ENCODE results near the gene ZNF264. TPM values are rescaled to one million over a fixed set of nuclear protein-coding genes. Genes with fewer than 3 reads are reported as not detected.
"Not testable (repeated sequence)": the region's sequence is repeated elsewhere in the genome, so short reads cannot be mapped to it uniquely, and the experiment has no call there.

ZNF264 gene
- 24.6 TPM for total RNA-seq

DNA sequence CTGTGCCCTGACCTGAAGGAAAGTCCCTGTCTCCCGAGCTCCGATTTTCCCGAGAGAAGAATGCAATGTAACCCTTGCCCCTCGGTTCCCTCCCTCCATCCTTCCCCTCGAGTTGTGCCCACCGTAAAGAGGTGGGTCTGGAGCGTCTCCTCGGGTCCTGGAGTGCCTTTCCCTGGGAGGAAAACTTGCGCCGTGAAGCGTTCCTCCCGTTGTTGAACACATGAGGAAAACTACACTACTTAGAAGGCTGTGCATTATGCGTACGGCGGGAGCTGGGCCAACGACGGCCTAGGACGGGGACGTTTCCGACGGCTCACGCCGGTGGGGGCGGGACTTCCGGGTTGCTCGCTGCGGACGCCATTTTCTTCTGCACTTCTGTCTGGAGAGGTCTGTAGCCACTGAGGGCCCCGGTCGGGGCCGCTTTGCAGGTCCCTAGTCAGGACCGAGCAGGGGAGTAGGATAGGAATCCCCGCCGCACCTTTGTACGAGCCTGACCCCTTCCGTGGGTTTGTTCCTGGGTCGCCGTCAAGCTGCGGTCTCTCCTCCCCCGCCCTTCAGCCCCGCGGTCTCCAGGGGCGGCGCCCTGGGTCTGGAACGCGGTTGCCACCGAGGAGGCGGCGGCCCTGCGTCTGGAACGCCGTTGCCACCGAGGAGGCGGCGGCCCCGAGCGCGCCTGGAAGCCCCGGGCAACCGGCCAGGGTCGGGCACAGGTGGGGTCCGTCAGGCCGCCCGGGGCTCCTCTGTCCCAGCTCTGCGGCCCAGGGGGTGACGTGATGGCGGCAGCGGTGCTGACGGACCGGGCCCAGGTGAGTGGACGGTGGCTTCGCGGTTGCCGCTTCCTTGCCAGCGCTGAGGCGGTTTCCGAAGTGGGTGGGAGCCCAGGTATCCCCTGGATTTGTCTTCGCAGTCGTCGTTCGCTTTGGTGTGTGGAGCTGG lies at the start of gene ZNF264:
Gene ZNF264 (plus strand): TSS at position 360 of the 936 bp plus-strand sequence. CDS start 414 bp downstream, at position 774.
- ATAC-seq = peak; percentile 98

GRCh38 chr19:57141699-57142098 lies 49.6 kb upstream of the ZNF264 start:
- ATAC-seq = no peak

GRCh38 chr19:57152921-57153320 lies 38.4 kb upstream of the ZNF264 start:
- no peak for ATAC-seq

DNA sequence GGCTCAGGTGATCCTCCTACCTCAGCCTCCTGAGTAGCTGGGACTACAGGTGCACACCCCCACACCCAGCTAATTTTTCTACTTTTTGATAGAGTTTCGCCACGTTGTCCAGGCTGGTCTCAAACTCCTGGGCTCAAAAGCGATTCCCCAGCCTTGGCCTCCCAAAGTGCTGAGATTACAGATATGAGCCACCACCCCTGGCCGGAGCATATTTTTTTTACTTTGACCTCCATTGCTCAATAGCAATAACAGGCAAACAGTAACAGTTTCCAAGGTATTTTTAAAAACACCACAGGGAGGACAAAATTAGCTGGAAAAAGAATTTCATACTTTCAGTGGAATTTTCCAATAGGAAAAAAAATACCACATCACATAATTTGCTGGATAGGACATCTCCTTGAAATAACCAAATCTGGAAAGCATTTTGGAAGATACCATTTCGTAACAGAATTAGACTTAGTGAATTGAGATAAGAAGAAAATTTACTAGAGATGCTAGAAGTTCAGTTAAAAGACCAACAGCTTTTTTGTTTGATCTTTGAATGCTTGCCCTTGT lies 29.2 kb upstream of the ZNF264 start:
- ATAC-seq = no peak

DNA sequence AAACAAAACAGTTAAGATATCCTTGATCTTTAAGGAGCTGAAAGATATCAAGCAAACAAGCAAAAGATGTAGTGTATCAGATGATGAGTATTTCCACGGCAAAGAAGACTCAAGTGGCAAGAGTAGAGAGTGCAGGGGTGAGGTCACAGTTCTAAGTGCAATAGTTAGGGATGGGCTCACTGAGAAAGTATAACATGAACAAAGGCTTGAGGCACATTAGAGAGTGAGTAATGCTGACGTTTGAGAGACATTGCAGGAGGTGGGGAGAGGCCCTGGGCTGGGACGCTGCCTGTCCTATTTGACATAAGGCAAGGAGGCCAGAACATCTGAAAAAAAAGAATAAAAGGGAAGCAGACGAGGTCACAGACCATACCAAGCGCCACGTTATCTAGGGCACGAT lies 25.5 kb upstream of the ZNF264 start:
- ATAC-seq = no peak

GRCh38 chr19:57167385-57167784 lies 23.9 kb upstream of the ZNF264 start, which contains the start of gene DUXA:
Gene DUXA (minus strand): TSS chr19:57167485. CDS start chr19:57167443, 42 bp downstream.
- no peak for ATAC-seq

GRCh38 chr19:57171551-57172081 lies 19.7 kb upstream of the ZNF264 start:
- ATAC-seq = no peak

DNA sequence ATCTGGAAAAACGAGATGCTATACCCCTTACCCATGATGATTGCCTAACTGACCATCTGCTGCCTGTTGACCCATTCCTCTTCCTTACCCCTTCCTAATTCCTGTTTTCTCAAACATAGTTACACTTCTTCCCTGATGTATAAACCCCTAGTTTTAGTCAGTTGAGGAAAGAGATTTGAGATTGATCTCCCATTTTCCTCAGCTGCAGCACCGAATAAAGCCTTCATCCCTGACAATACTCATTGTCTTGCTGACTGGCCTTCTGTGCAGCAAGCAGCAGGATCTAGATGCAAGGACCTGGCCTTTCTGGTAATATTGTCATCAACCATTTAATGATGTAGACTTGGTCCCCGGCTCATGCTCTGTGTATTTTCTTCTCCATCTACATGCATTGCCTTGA lies 999 bp upstream of the ZNF264 start:
- no peak for ATAC-seq

GRCh38 chr19:57192077-57192420 lies 749 bp downstream of the ZNF264 start:
- peak; percentile 34 for ATAC-seq

- no peak for ATAC-seq
Measured at GRCh38 chr19:57192993-57193392, 1.7 kb downstream of the ZNF264 start.

DNA sequence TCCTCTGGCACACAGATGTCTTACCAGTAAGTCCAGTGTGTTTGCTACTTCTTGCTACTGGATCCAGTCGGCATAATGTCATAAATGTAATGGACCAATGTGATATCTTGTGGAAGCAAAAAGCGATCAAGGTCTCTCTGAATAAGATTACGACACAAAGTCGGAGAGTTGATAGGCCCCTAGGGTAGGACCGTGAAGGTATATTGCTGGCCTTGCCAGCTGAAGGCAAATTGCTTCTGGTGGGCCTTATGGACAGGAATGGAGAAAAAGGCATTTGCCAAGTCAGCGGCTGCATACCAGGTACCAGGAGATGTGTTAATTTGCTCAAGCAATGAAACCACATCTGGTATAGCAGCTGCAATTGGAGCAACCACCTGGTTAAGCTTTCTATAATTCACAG lies 6.6 kb downstream of the ZNF264 start:
- ATAC-seq = not testable (repeated sequence)

- no peak for ATAC-seq
Measured at GRCh38 chr19:57202160-57202559, 10.9 kb downstream of the ZNF264 start.

DNA sequence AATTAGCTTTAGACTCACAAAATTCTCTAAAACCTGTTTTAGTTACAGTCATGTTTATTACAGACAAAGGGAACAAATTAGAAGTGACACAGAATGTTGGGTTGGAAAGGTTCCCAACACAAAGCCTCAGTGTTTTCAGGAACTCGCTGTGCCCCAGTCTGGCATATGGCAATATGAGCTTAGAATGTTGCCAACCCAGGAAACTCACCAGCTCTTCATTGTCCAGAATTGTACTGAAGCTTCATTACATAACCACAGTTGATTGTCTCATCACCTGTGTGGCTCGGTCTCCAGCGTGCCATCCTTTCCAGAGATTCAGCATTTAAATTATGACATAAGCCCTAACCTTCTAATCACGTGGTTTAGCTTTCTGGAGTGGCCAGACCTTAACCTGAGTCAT lies 19.1 kb downstream of the ZNF264 start:
- no peak for ATAC-seq

GRCh38 chr19:57212109-57212508 lies 20.8 kb downstream of the ZNF264 start:
- no peak for ATAC-seq

GRCh38 chr19:57227502-57227901 lies 36.2 kb downstream of the ZNF264 start:
- ATAC-seq = no peak

DNA sequence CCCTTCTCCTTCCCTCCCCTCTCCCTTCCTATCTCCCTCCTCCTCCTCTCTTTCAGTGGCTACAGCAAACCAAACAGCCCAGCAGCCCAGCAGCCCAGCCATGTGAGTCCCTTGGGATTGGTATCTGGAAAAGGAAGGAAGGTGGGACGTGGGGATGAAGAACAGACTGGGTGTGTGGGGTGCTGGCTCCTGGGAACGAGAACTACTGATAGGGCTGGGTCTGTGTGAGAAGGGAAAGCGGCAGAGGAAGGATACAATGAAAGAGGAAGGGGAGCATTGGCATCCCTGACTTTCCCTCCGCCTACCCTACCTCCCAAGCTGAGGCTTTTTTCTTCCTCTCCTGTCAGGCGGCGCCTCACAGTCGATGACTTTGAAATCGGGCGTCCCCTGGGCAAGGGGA lies 40.4 kb downstream of the ZNF264 start:
- no peak for ATAC-seq

- ATAC-seq = no peak
Measured at GRCh38 chr19:57233207-57233606, 41.9 kb downstream of the ZNF264 start.

DNA sequence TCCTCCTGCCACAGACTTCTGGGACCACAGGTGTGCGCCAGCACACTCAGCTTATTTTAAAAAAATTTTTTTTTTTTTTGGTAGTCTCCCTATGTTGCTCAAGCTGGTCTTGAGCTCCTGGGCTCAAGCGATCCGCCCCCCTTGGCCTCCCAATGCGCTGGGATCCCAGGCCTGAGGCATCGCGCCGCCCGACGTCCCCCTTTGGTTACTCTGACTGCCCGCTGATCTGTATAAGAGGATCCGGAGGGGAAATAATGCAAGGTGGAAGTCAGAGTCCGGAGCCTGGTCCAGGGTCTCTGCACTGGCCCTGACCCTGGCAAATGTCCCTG lies 48.6 kb downstream of the ZNF264 start:
- no peak for ATAC-seq

- peak; percentile 99 for ATAC-seq
Measured at GRCh38 chr19:57240311-57241090, 49.2 kb downstream of the ZNF264 start, which contains the start of gene ZNF805. Gene ZNF805 (plus strand): TSS chr19:57240632. CDS start chr19:57240892, 260 bp downstream.

DNA sequence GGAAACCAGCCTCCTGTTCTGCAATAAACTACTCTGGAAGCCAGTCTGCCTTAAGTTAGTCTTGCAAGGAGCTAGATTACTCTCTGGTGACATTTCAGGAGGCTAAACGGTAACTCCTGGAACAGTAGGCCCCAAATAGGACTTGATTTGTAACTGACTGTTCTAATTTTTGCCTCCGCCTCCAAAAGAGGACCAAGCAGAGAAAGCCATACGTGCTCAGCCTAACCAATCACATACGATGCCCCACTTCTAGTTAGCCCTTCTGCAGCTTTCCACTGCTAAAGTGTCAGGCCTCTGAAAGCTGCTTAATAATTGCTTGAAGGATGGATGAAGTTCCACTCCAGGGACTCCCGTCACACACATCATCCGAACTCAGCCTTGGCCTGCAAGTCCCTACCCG lies 49.9 kb downstream of the ZNF264 start:
- ATAC-seq = no peak

DNA sequence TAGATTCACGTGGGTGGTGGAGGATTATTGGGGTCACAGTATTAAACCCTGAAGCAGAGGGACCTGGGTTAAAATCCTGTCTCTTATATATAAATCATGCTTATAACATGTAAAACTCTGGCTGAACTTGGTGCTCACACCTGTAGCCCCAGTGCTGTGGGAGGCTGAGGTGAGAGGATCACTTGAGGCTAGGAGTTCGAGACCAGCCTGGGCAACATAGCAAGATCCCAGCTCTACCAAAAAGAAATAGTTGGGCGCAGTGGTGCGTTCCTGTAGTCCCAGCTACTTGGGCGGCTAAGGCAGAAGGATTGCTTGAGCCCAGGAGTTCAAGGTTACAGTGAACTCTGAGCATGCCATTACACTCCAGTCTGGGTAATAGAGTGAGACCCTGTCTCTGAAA lies 51.5 kb downstream of the ZNF264 start:
- ATAC-seq = no peak

DNA sequence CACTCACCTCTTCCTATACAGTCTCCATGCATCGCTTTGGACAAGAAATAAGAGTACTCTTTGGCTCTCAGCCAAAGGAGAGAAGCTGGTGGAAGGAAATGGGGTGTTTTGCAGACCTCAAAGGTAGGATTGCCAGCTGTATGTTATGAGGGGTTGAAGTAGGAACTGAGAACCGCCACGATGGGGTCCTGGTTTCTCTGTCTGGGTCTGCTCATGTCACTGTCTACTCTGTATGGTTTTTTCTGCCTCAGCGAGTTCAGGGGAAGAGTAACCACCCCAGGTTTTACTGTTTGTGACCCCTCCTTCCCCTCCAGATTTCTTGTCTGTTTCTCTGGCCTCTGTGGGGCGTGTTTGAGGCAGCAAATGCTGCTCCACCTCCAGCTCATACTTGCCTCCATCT lies 53.2 kb downstream of the ZNF264 start:
- ATAC-seq = no peak

DNA sequence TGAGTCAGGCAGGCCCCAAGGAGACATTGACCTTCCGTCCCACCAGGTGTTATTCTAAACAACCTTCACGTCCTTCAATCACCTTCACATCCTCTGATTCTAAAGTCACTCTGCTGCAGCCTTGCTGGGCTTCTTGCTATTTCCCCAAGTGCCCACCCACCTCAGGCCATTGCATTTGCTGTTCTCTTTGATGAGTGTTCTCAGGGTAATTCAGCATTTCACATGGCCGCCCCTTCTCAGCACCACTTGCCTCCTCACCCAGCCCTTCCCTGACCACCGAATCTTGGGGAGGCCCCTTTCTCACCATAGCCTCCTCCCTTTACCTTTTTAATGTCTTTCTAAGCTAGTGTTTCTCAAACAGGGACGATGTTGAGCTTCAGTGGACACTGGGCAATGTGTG lies 53.8 kb downstream of the ZNF264 start:
- no peak for ATAC-seq
